Measurements from ENCODE around the gene PDK2. TPM values are rescaled to one million over a fixed set of nuclear protein-coding genes. Genes with fewer than 3 reads are reported as not detected.

The PDK2 gene
- total RNA-seq, 2 experiments from 2014 or later = 24.1 to 26.4 TPM

- POLR2A ChIA-PET = no interaction called here
- Mint-ChIP-seq H3K36me3 (no peaks in the 10 kb centered on the region), H3K4me1 (peaks cover 42% of the 10 kb centered on the region), H3K9me3 (no peaks in the 10 kb centered on the region), H3K27ac (peak overlapping the region; percentile 54), H3K27me3 (peaks cover 1% of the 10 kb centered on the region), H3K4me3 (no peak overlapping the region)
- ATAC-seq (ENCODE audit: low read depth) (no peak), DNase-seq (no peak)
Measured at GRCh38 chr17:50154604-50155003, 59.5 kb downstream of the PDK2 start.

DNA sequence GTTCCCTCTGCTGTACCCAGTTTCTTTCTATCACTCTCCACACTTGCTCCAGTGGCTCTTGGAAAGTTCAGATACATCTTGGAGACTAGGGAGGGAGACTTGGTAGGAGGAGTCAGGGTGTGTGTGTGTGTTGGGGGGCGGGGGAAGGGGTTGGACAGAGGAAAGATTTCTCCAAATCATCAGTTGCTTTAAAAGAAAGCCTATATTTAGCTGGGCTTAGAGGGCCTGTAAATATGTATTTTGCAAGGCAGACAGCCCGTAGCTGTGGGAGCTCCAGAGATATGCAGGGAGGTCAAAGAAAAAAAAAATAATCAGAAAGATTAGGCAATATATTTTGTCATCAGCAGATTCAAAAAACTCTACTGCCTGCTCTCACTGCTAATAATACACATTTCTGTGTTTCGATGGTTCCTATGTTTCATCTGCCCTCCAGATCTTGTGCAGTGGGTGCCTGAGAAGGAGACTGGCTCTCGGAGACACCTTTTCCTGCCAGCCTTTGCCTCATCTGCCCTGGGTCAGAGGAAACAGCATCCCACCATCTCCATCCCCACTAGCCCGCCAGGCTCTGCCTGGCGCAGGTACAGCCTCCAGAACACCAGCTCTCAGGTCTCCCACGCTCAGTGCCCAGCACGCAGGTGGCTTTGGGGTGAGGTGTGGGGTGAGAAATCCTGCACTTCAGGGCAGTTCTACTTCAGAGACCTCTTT, 60.1 kb downstream of the PDK2 start:
- Mint-ChIP-seq H3K9me3 (no peaks in the 10 kb centered on the region), H3K4me1 (peaks cover 42% of the 10 kb centered on the region), H3K36me3 (no peaks in the 10 kb centered on the region), H3K27ac (peak overlapping the region; percentile 54), H3K4me3 (no peak overlapping the region), H3K27me3 (peaks cover 7% of the 10 kb centered on the region)
- DNase-seq = no peak
- ATAC-seq (ENCODE audit: low read depth) = no peak
- POLR2A ChIA-PET = no interaction called here

DNA sequence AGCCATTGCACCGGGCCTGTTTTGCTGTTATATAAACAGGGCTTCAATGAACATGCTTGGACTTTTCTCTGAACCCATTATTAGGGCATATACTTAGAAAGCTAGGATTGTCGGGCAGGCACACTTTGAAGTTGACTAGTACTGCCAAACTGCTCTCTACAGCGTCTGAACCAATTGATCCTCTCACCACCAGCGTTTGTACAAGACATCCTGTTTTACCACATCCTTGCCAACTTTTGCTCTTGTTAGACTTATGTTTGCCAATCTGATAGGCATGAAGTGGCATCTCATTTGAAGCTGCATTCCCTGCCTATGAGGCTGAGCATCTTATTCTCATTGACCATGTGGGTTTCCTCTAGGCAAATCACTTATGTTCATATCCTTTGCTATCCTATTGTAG, 62.7 kb downstream of the PDK2 start:
- DNase-seq (no peak), ATAC-seq (ENCODE audit: low read depth) (peak; percentile 19)
- Mint-ChIP-seq H3K36me3 (peaks cover 2% of the 10 kb centered on the region), H3K4me3 (peak overlapping the region; percentile 46), H3K9me3 (no peaks in the 10 kb centered on the region), H3K27me3 (peaks cover 11% of the 10 kb centered on the region), H3K27ac (peak overlapping the region; percentile 66), H3K4me1 (peaks cover 50% of the 10 kb centered on the region)
- POLR2A ChIA-PET = interaction anchor here (1.0 kb wide), 1 partner anchor 9 kb away, joined by 5 read pairs; no protein-coding TSS in a partner anchor

GRCh38 chr17:50161023-50161910, 66.1 kb downstream of the PDK2 start:
- Mint-ChIP-seq H3K27ac (peak overlapping the region; percentile 91), H3K27me3 (peaks cover 11% of the 10 kb centered on the region), H3K4me1 (peaks cover 34% of the 10 kb centered on the region), H3K9me3 (no peaks in the 10 kb centered on the region), H3K36me3 (peaks cover 2% of the 10 kb centered on the region), H3K4me3 (peak overlapping the region; percentile 67)
- ATAC-seq (ENCODE audit: low read depth) (peak; percentile 95), DNase-seq (peak; percentile 99)
- POLR2A ChIA-PET = interaction anchor here (0.6 to 2.5 kb wide), 10 partner anchors 9 to 818 kb away, joined by 3 to 32 read pairs (median 6); partner anchors contain the start of gene PPP1R9B

Other genes starting within 250 kb of the PDK2 start
- not detected for gene TAC4, start 247.3 kb upstream of the PDK2 start, total RNA-seq
- under 1 TPM; 0.60 to 0.69 TPM for gene DLX4, start 126.2 kb upstream of the PDK2 start, total RNA-seq
- not detected for gene DLX3, start 100.1 kb upstream of the PDK2 start, total RNA-seq
- 10 to 100 TPM in 1 of 2 experiments, 1 to 10 TPM in 1; 6.9 to 14.0 TPM for gene ITGA3, start 39.2 kb upstream of the PDK2 start, total RNA-seq
- under 1 TPM; 0.11 to 0.19 TPM for gene SAMD14, start 34.8 kb downstream of the PDK2 start, total RNA-seq
- 100 to 1,000 TPM; 114 to 116 TPM for gene PPP1R9B, start 55.3 kb downstream of the PDK2 start, total RNA-seq
- gene SGCA, start 70.7 kb downstream of the PDK2 start, total RNA-seq = not detected
- gene COL1A1, start 106.3 kb downstream of the PDK2 start, total RNA-seq = under 1 TPM; 0.78 to 0.96 TPM
- not detected for gene TMEM92, start 179.1 kb downstream of the PDK2 start, total RNA-seq